ENCODE results near the gene TENM3. TPM values are rescaled to one million over a fixed set of nuclear protein-coding genes. Genes with fewer than 3 reads are reported as not detected.

The TENM3 gene
- total RNA-seq, 1 experiment from 2014 or later = not detected

DNA sequence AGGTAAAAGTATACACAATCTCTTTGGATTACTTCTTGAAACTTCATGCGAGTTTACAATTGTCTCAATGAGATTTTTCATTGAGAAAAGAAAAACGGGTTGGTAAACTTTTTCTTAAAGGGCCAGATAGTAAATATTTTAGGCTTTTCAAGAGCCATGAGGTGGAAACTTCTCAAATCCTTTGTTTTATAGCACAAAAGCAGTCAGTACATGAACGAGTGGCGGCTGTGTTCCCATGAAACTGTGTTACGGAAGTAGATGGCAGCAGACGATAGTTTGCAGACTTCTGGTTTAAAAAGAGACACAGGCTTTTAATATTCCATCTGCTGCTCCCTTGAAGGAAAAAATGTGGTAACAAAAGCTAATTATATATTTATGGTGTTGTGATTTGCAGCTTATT, 332.0 kb downstream of the TENM3 start:
- no peaks in the 10 kb centered on the region for H3K36me3 ChIP-seq (ENCODE audit: low read depth)
- peaks cover 21% of the 10 kb centered on the region; the same call in 1 of the 2 replicates for H3K27me3 ChIP-seq (ENCODE audit: insufficient read depth, low read depth)
- no peak overlapping the region for H3K27ac ChIP-seq
- H2AFZ ChIP-seq = no peak overlapping the region
- intact Hi-C loops (cut with micrococcal nuclease; ENCODE audit: unreplicated experiment) = no loop called here
- TF ChIP-seq EZH2 (IDR thresholded peaks at IDR 0.05; ENCODE audit: low read depth) = no peak
- TF ChIP-seq CTCF (conservative IDR thresholded peaks at IDR 0.05) = no peak
- no peaks in the 10 kb centered on the region for H3F3A ChIP-seq (ENCODE audit: insufficient read depth, low read depth)
- no peak overlapping the region for H3K4me2 ChIP-seq
- CTCF ChIA-PET = no interaction called here
- no peaks in the 10 kb centered on the region for H4K20me1 ChIP-seq (ENCODE audit: insufficient read depth)
- no peak for DNase-seq
- no peaks in the 10 kb centered on the region for H3K79me2 ChIP-seq (ENCODE audit: low read depth)
- no peak overlapping the region for H3K4me3 ChIP-seq
- POLR2A ChIA-PET (ENCODE audit: unreplicated experiment) = no interaction called here
- BruUV-seq (replicated peaks) = no TSS peak
- no peaks in the 10 kb centered on the region for H3K9me2 ChIP-seq (ENCODE audit: insufficient read depth)
- no peaks in the 10 kb centered on the region for H3K4me1 ChIP-seq (replicated peaks; ENCODE audit: insufficient read depth)
- no peaks in the 10 kb centered on the region for H3K9me3 ChIP-seq (ENCODE audit: insufficient read depth, low read depth)

- no peaks in the 10 kb centered on the region for H3F3A ChIP-seq (ENCODE audit: insufficient read depth, low read depth)
- no peak for TF ChIP-seq EZH2 (IDR thresholded peaks at IDR 0.05; ENCODE audit: low read depth)
- TF ChIP-seq CTCF (conservative IDR thresholded peaks at IDR 0.05) = no peak
- no peak for DNase-seq
- no peaks in the 10 kb centered on the region for H3K9me3 ChIP-seq (ENCODE audit: insufficient read depth, low read depth)
- H3K79me2 ChIP-seq (ENCODE audit: low read depth) = no peaks in the 10 kb centered on the region
- no peaks in the 10 kb centered on the region for H3K9me2 ChIP-seq (ENCODE audit: insufficient read depth)
- no peaks in the 10 kb centered on the region for H3K4me1 ChIP-seq (replicated peaks; ENCODE audit: insufficient read depth)
- ChIA-PET CTCF (no interaction called here), POLR2A (ENCODE audit: unreplicated experiment) (no interaction called here)
- no peak overlapping the region for H3K4me3 ChIP-seq
- intact Hi-C loops (cut with micrococcal nuclease; ENCODE audit: unreplicated experiment) = no loop called here
- no peaks in the 10 kb centered on the region for H4K20me1 ChIP-seq (ENCODE audit: insufficient read depth)
- no peak overlapping the region for H3K4me2 ChIP-seq
- peaks cover 20% of the 10 kb centered on the region; the same call in 1 of the 2 replicates for H3K27me3 ChIP-seq (ENCODE audit: insufficient read depth, low read depth)
- no peak overlapping the region for H2AFZ ChIP-seq
- no TSS peak for BruUV-seq (replicated peaks)
- H3K36me3 ChIP-seq (ENCODE audit: low read depth) = no peaks in the 10 kb centered on the region
- H3K27ac ChIP-seq = no peak overlapping the region
Observed at GRCh38 chr4:182576601-182577289, 333.5 kb downstream of the TENM3 start.

GRCh38 chr4:182577411-182577810, 334.2 kb downstream of the TENM3 start:
- Histone ChIP-seq H3K4me1 (replicated peaks; ENCODE audit: insufficient read depth) (no peaks in the 10 kb centered on the region), H3K27me3 (ENCODE audit: insufficient read depth, low read depth) (peaks cover 18% of the 10 kb centered on the region; the same call in 1 of the 2 replicates), H3K9me3 (ENCODE audit: insufficient read depth, low read depth) (no peaks in the 10 kb centered on the region), H3K4me3 (no peak overlapping the region), H3K4me2 (no peak overlapping the region), H3K9me2 (ENCODE audit: insufficient read depth) (no peaks in the 10 kb centered on the region), H3K36me3 (ENCODE audit: low read depth) (no peaks in the 10 kb centered on the region), H3K79me2 (ENCODE audit: low read depth) (no peaks in the 10 kb centered on the region), H2AFZ (no peak overlapping the region), H3K27ac (no peak overlapping the region), H4K20me1 (ENCODE audit: insufficient read depth) (no peaks in the 10 kb centered on the region), H3F3A (ENCODE audit: insufficient read depth, low read depth) (no peaks in the 10 kb centered on the region)
- BruUV-seq (replicated peaks) = no TSS peak
- ChIA-PET CTCF (no interaction called here), POLR2A (ENCODE audit: unreplicated experiment) (no interaction called here)
- no peak for DNase-seq
- TF ChIP-seq CTCF (conservative IDR thresholded peaks at IDR 0.05) (no peak), EZH2 (IDR thresholded peaks at IDR 0.05; ENCODE audit: low read depth) (no peak)
- intact Hi-C loops (cut with micrococcal nuclease; ENCODE audit: unreplicated experiment) = no loop called here
